Measurements from ENCODE around the gene CSF2RB. TPM values are rescaled to one million over a fixed set of nuclear protein-coding genes. Genes with fewer than 3 reads are reported as not detected.

Gene CSF2RB
- total and polyA plus RNA-seq, 2 experiments from 2014 or later = 2.6 to 4.1 TPM

DNA sequence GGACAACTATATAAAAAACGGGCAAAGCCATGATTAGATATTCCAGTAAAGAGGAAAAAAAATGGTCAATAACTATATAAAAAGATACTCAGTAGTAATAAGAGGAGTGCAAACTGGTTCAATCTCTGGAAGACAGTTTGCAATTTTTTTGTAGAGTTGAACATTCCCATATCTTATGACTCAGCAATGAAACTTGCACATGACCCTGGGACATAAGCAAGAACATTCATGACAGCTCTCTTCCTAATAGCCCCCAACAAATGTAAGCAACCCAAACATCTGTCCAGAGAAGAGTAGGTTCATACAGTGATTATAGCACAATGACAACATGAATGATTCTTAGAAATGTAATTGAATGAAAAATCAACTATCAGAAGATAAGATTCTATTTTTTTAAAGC, 21.8 kb upstream of the CSF2RB start:
- peaks cover 38% of the 10 kb centered on the region for H3K27me3 ChIP-seq (replicated peaks; ENCODE audit: insufficient read depth)
- no peaks in the 10 kb centered on the region for H4K20me1 ChIP-seq (ENCODE audit: insufficient read depth)
- no peak overlapping the region for H2AFZ ChIP-seq
- WGBS, 2 experiments (ENCODE audit: low coverage in 1 of 2, low lambda C conversion rate in 2 of 2, missing lambda C conversion rate in 2 of 2) = 0% methylated on average over 1 of the region's 1 CpG
- no peak for TF ChIP-seq EZH2phosphoT487 (IDR thresholded peaks at IDR 0.05; ENCODE audit: insufficient read depth, low read depth)
- no peak for TF ChIP-seq EZH2 (IDR thresholded peaks at IDR 0.05; ENCODE audit: insufficient read depth, poor library complexity, severe bottlenecking)
- no peaks in the 10 kb centered on the region for H3K9me2 ChIP-seq (ENCODE audit: insufficient read depth)
- H3K27ac ChIP-seq = no peak overlapping the region
- in situ Hi-C loops (cut with MboI) = no loop called here
- DNase-seq = no peak
- H3K36me3 ChIP-seq (ENCODE audit: low read depth) = no peaks in the 10 kb centered on the region
- H3K9me3 ChIP-seq (ENCODE audit: low read depth) = no peaks in the 10 kb centered on the region
- no peak overlapping the region for H3K9ac ChIP-seq
- H3K4me1 ChIP-seq (ENCODE audit: insufficient read depth) = no peaks in the 10 kb centered on the region
- no peaks in the 10 kb centered on the region for H3F3A ChIP-seq (ENCODE audit: insufficient read depth)
- no peak overlapping the region for H3K4me2 ChIP-seq (ENCODE audit: unreplicated experiment)
- H3K79me2 ChIP-seq (ENCODE audit: insufficient read depth) = no peaks in the 10 kb centered on the region
- H3K4me3 ChIP-seq = no peak overlapping the region

DNA sequence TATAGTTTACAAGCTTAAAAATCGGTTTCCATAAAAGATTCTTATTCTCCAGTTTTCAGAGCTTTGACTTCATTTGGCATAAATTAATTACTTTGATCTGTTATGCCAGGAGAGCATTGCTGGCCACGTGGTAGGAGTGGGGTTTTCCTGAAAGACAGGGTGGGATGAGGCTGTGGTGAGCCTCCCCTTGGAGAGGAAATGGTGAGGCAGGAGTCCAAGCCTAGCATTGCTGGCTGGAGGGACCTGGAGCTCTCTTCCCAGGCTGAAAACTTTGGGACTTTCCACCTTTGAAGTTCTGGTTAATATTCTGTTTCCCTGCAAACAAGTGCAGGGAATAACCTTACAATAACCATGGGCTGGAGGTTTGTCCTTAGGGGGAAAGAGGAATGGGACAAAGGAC, 21.1 kb upstream of the CSF2RB start:
- Histone ChIP-seq H3K36me3 (ENCODE audit: low read depth) (no peaks in the 10 kb centered on the region), H3K9me3 (ENCODE audit: low read depth) (no peaks in the 10 kb centered on the region), H3K4me2 (ENCODE audit: unreplicated experiment) (no peak overlapping the region), H3K27me3 (replicated peaks; ENCODE audit: insufficient read depth) (peaks cover 45% of the 10 kb centered on the region), H3K4me3 (no peak overlapping the region), H2AFZ (no peak overlapping the region), H3K9ac (no peak overlapping the region), H3K9me2 (ENCODE audit: insufficient read depth) (no peaks in the 10 kb centered on the region), H3K4me1 (ENCODE audit: insufficient read depth) (no peaks in the 10 kb centered on the region), H4K20me1 (ENCODE audit: insufficient read depth) (no peaks in the 10 kb centered on the region), H3F3A (ENCODE audit: insufficient read depth) (no peaks in the 10 kb centered on the region), H3K79me2 (ENCODE audit: insufficient read depth) (no peaks in the 10 kb centered on the region), H3K27ac (no peak overlapping the region)
- DNase-seq = no peak
- WGBS, 2 experiments (ENCODE audit: low coverage in 1 of 2, low lambda C conversion rate in 2 of 2, missing lambda C conversion rate in 2 of 2) = 20 to 29% methylated on average over 2 of the region's 2 CpGs
- in situ Hi-C loops (cut with MboI) = no loop called here
- TF ChIP-seq EZH2 (IDR thresholded peaks at IDR 0.05; ENCODE audit: insufficient read depth, poor library complexity, severe bottlenecking) (no peak), EZH2phosphoT487 (IDR thresholded peaks at IDR 0.05; ENCODE audit: insufficient read depth, low read depth) (no peak)

GRCh38 chr22:36893262-36893661, 20.2 kb upstream of the CSF2RB start:
- Histone ChIP-seq H3K9ac (no peak overlapping the region), H2AFZ (no peak overlapping the region), H3K4me1 (ENCODE audit: insufficient read depth) (no peaks in the 10 kb centered on the region), H3K79me2 (ENCODE audit: insufficient read depth) (no peaks in the 10 kb centered on the region), H3K27me3 (replicated peaks; ENCODE audit: insufficient read depth) (peaks cover 54% of the 10 kb centered on the region), H4K20me1 (ENCODE audit: insufficient read depth) (no peaks in the 10 kb centered on the region), H3K4me3 (no peak overlapping the region), H3F3A (ENCODE audit: insufficient read depth) (no peaks in the 10 kb centered on the region), H3K4me2 (ENCODE audit: unreplicated experiment) (no peak overlapping the region), H3K36me3 (ENCODE audit: low read depth) (no peaks in the 10 kb centered on the region), H3K9me3 (ENCODE audit: low read depth) (no peaks in the 10 kb centered on the region), H3K9me2 (ENCODE audit: insufficient read depth) (no peaks in the 10 kb centered on the region), H3K27ac (no peak overlapping the region)
- TF ChIP-seq EZH2phosphoT487 (IDR thresholded peaks at IDR 0.05; ENCODE audit: insufficient read depth, low read depth) (no peak), EZH2 (IDR thresholded peaks at IDR 0.05; ENCODE audit: insufficient read depth, poor library complexity, severe bottlenecking) (no peak)
- in situ Hi-C loops (cut with MboI) = no loop called here
- WGBS, 2 experiments (ENCODE audit: low coverage in 1 of 2, low lambda C conversion rate in 2 of 2, missing lambda C conversion rate in 2 of 2) = 35 to 47% methylated on average over 3 of the region's 3 CpGs
- no peak for DNase-seq

DNA sequence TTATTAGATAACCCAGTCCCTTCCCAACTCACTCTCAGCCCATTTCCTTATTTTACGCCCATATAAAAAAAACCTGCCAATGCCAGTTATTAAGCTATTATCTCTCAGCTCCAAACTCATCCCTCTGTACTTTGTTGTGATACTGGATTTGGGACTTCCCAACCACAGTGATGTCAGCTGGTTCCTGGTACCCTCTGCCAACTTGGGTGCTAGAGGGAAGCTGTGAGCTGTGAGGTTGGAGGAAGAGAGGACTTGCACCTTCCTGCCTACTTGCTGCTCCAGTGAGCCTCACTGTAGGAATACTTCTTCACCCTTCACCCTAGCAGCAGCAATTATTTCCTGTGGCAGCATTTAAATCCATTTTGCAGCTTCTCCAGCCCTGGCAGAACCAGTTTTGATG, 19.2 kb upstream of the CSF2RB start:
- no peak overlapping the region for H3K27ac ChIP-seq
- H3F3A ChIP-seq (ENCODE audit: insufficient read depth) = no peaks in the 10 kb centered on the region
- no peak for DNase-seq
- H3K4me2 ChIP-seq (ENCODE audit: unreplicated experiment) = no peak overlapping the region
- in situ Hi-C loops (cut with MboI) = no loop called here
- peaks cover 57% of the 10 kb centered on the region for H3K27me3 ChIP-seq (replicated peaks; ENCODE audit: insufficient read depth)
- no peak overlapping the region for H2AFZ ChIP-seq
- TF ChIP-seq EZH2phosphoT487 (IDR thresholded peaks at IDR 0.05; ENCODE audit: insufficient read depth, low read depth) = no peak
- no peak for TF ChIP-seq EZH2 (IDR thresholded peaks at IDR 0.05; ENCODE audit: insufficient read depth, poor library complexity, severe bottlenecking)
- no peak overlapping the region for H3K9ac ChIP-seq
- H3K36me3 ChIP-seq (ENCODE audit: low read depth) = no peaks in the 10 kb centered on the region
- H3K4me3 ChIP-seq = no peak overlapping the region
- H3K79me2 ChIP-seq (ENCODE audit: insufficient read depth) = no peaks in the 10 kb centered on the region
- no peaks in the 10 kb centered on the region for H3K4me1 ChIP-seq (ENCODE audit: insufficient read depth)
- H3K9me2 ChIP-seq (ENCODE audit: insufficient read depth) = no peaks in the 10 kb centered on the region
- H4K20me1 ChIP-seq (ENCODE audit: insufficient read depth) = no peaks in the 10 kb centered on the region
- WGBS, 2 experiments (ENCODE audit: low coverage in 1 of 2, low lambda C conversion rate in 2 of 2, missing lambda C conversion rate in 2 of 2) = 76 to 82% methylated on average over 1 of the region's 1 CpG
- no peaks in the 10 kb centered on the region for H3K9me3 ChIP-seq (ENCODE audit: low read depth)

DNA sequence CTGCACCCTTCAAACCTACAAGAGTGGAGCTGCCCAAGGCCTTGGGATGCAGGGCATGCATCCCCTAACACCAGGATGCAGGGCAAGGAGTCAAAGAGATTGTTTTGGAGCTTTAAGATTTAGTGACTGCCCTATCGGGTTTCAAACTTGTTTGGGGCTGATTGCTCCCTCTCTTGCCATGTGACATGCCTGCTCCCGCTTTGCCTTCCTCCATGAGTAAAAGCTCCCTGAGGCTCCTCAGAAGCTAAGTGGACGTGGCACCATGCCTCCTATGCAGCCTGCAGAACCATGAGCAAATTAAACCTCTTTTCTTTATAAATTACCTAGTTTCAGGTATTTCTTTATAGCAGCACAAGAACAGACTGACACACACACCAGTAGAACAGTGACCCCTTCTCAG, 15.8 kb upstream of the CSF2RB start:
- no peak overlapping the region for H3K27ac ChIP-seq
- no peak overlapping the region for H2AFZ ChIP-seq
- in situ Hi-C loops (cut with MboI) = no loop called here
- H3K9me2 ChIP-seq (ENCODE audit: insufficient read depth) = no peaks in the 10 kb centered on the region
- no peaks in the 10 kb centered on the region for H3K36me3 ChIP-seq (ENCODE audit: low read depth)
- no peak overlapping the region for H3K9ac ChIP-seq
- no peaks in the 10 kb centered on the region for H3K79me2 ChIP-seq (ENCODE audit: insufficient read depth)
- no peak for DNase-seq
- no peaks in the 10 kb centered on the region for H3K9me3 ChIP-seq (ENCODE audit: low read depth)
- WGBS, 2 experiments (ENCODE audit: low coverage in 1 of 2, low lambda C conversion rate in 2 of 2, missing lambda C conversion rate in 2 of 2) = 20 to 30% methylated on average over 3 of the region's 3 CpGs
- no peaks in the 10 kb centered on the region for H3F3A ChIP-seq (ENCODE audit: insufficient read depth)
- H3K27me3 ChIP-seq (replicated peaks; ENCODE audit: insufficient read depth) = peaks cover 53% of the 10 kb centered on the region
- no peaks in the 10 kb centered on the region for H4K20me1 ChIP-seq (ENCODE audit: insufficient read depth)
- H3K4me3 ChIP-seq = no peak overlapping the region
- no peak overlapping the region for H3K4me2 ChIP-seq (ENCODE audit: unreplicated experiment)
- no peaks in the 10 kb centered on the region for H3K4me1 ChIP-seq (ENCODE audit: insufficient read depth)
- TF ChIP-seq EZH2 (IDR thresholded peaks at IDR 0.05; ENCODE audit: insufficient read depth, poor library complexity, severe bottlenecking) = no peak
- TF ChIP-seq EZH2phosphoT487 (IDR thresholded peaks at IDR 0.05; ENCODE audit: insufficient read depth, low read depth) = no peak
